H54 (cell line): ENCODE measurements around the gene GHRHR.

Source experiments
- DNase-seq: peaks from one replicate; pipeline ENCODE4 v3.0.0; 2011; ENCODE audit warnings: low spot score, mixed read lengths; ENCODE audit not compliant: insufficient read length
- FAIRE-seq: peaks from 3 replicates; lab custom pipeline; 2011; peaks lifted over from hg19 to GRCh38; lab: Jason Lieb, UNC
- POLR2A ChIP-seq: IDR thresholded peaks from 2 replicates; pipeline ENCODE4 v1.6.1; 2011; ENCODE audit warnings: low read depth, mild to moderate bottlenecking, low read length

GHRHR gene

GRCh38 chr7:30933124-30933974, 30.4 kb upstream of the GHRHR start:
- no peak for FAIRE-seq
- no peak for TF ChIP-seq POLR2A
- DNase-seq = peak; percentile 1

DNA sequence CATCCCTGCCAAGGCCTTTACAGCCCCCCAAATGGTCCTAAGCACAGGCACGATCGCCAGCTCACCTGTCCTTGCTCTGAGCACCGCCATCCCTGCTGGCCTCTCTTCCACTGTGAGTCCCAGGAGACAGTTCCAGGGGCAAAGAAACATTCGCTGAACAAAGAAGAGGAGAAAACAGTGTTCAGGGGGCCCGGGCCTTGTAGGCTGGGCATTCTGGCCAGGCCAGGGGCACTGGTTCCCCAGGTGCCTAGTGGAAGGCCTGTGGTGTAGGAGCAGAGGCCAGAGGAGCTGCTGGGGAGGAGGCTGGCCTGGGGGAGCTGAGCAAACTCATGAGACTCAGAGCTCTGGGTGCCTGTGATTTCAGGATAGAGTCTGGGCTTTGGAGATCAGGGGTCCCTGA, 29.5 kb upstream of the GHRHR start:
- FAIRE-seq (no peak), DNase-seq (peak; percentile 4)
- no peak for TF ChIP-seq POLR2A

DNA sequence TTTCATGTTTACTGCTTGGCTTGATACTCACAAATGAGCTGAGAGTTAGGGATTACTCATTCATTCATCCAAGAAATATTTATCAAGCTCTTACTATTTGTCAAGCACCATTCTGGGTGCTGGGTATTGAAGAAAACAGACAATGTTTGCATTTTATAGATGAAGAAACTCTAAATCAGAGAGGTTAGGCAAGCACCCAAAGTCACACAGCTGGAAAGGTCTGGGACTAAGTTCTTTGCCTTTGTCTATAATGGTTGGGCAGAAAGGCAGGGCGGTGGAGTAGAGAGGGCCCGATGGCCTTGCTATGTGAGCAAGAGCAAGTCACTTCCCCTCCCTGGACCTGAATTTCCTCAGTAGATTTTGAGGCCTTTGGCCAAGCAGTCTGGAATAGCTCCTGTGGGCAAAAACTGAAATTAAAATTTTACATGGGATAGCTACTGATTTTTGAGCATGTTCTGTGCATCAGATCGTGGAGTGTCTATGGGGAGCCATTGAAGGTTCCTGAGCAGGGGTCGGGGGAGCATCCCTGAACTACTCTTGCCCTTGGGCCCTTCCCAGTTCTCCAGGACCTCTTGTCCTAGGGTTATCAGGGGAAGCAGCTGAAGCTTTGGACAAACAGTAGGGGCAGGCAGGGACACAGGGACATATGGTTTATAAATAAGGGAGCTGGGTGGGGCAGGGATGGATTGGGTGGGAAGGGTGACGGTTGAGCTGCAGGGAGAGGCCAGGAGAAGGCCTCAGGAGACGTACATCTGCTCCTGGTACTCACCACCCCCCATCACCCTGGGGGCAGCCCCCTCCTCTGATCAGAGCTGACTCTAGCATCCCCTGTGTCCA, 28.8 kb upstream of the GHRHR start:
- FAIRE-seq = no peak
- no peak for TF ChIP-seq POLR2A
- DNase-seq = no peak

- DNase-seq = no peak
- no peak for TF ChIP-seq POLR2A
- no peak for FAIRE-seq
Measured at GRCh38 chr7:30935569-30935877, 28.2 kb upstream of the GHRHR start.

GRCh38 chr7:30936650-30937245, 27.0 kb upstream of the GHRHR start:
- FAIRE-seq (no peak), DNase-seq (no peak)
- no peak for TF ChIP-seq POLR2A

DNA sequence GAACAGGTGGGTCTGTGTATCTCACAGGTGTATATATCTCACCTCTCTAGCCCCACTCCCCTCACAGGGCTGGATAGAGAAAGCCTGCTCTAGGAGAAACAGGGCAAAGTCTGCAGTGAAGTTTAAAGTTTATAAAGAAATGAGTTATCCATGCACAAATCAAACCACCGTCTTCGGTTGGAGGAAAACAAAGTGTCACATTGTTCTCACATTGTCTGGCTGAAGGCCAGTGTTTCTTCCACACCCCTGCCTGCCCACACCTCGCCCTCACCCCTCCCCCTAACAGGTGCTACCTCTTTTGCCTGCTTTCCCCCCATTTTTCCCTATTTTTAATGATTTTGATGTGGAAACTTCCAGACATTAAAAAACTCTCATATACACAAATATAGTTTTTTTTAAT, 26.3 kb upstream of the GHRHR start:
- no peak for FAIRE-seq
- TF ChIP-seq POLR2A = no peak
- no peak for DNase-seq

- 0 out of 2 replicates have a peak, but pooled peaks have one; percentile 8 for TF ChIP-seq POLR2A
- peak; percentile 91 for DNase-seq
- FAIRE-seq = peak; percentile 91
Measured at GRCh38 chr7:30938435-30939316, 25.1 kb upstream of the GHRHR start.

- FAIRE-seq (peak; percentile 6), DNase-seq (no peak)
- no peak for TF ChIP-seq POLR2A
Measured at GRCh38 chr7:30941582-30942323, 22.0 kb upstream of the GHRHR start.

- no peak for FAIRE-seq
Measured at GRCh38 chr7:30950197-30950596, 13.6 kb upstream of the GHRHR start.

DNA sequence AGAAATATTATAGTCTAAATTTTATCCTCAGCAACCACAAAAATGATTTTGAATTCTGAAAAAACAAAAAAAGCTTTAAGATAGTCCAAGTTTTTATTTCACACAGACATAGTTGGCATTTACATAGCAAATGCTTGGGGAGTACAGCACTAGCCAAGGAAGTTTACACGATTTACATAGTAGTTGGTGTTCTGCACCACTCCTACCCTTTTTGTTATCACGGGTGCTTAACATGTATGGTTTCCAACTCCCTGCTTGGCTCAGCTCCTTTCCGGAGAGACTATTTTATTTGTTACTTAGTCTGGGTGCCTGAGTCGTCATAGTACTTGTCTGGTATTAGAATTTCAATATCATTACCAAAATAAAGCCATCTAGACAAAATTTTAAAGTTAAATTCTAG, 8.8 kb upstream of the GHRHR start:
- DNase-seq (no peak), FAIRE-seq (no peak)
- no peak for TF ChIP-seq POLR2A

More at GRCh38 chr7:30950197-30950596, 13.6 kb upstream of the GHRHR start:
- no peak for DNase-seq
- no peak for TF ChIP-seq POLR2A

DNA sequence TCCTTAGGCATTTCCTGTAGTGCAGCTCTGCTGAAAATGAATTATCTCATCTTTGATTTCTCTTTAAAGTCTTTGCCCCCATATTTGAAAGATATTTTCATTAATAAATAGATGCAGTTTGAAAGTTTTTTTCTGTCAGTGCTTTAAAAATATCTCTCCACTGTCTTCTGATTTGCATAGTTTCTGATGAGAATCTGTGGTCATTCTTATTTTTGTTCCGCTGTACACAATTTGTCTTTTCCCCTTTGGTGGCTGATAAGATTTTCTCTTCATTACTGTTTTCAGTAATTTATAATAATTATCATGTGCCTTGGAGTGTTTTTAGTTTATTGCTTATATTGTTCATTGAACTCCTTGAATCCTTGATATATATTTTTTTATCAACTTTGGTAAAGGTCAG, 7.0 kb upstream of the GHRHR start:
- TF ChIP-seq POLR2A = no peak
- no peak for DNase-seq
- FAIRE-seq = no peak

DNA sequence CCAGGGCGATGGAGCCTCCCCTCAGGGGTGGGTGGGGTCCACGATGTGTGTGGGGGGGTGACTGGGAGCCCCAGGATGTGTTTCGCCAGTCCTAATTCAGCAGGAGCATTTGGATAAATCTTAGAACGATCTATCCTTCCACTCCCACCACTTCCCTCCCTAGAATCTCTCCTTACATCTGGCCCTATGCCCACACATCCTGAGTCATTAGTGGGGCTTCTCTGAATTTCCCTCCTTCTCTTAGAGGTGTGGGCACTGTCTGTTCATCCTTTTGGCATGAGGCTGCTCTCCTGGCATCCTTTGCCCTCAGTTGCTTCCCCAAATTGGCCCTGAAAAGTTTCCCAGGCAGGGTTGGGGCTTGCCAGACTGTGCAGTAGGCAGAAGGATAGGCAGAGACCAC, 1.6 kb downstream of the GHRHR start:
- FAIRE-seq (no peak), DNase-seq (no peak)
- TF ChIP-seq POLR2A = no peak
